Measurements from ENCODE around the gene NEK1. TPM values are rescaled to one million over a fixed set of nuclear protein-coding genes. Genes with fewer than 3 reads are reported as not detected.

NEK1 gene
- total and polyA plus RNA-seq, 2 of the 8 experiments (the other 6 are each of a cell fraction or from before 2014, with no cell fraction given) = 3.9 to 11.7 TPM

- ChIA-PET CTCF (ENCODE audit: partially characterized antibody) (interaction anchor here (0.8 to 1.0 kb wide), 2 partner anchors 85 to 273 kb away, joined by 3 read pairs; no protein-coding TSS in a partner anchor), POLR2A (ENCODE audit: partially characterized antibody) (no interaction called here)
- Histone ChIP-seq H2AK5ac (ENCODE audit: low read depth, low read length) (no peak overlapping the region), H2BK12ac (ENCODE audit: low read depth, low read length) (no peak overlapping the region), H4K5ac (ENCODE audit: insufficient read length, low read depth, low read length) (no peak overlapping the region), H2AFZ (ENCODE audit: low read length) (no peak overlapping the region), H3K4me2 (ENCODE audit: insufficient read depth in 1 of 2, low read depth in 2 of 2, low read length in 2 of 2) (no peak overlapping the region), H3K23ac (ENCODE audit: insufficient read length) (no peak overlapping the region), H3K9me3 (ENCODE audit: insufficient read depth in 2 of 2, low read depth in 1 of 2, low read length in 1 of 2) (no peaks in the 10 kb centered on the region), H3K9ac (replicated peaks in 1 of 4; ENCODE audit: extremely low read depth in 1 of 4, low read depth in 3 of 4, low read length in 3 of 4) (no peak overlapping the region), H2BK5ac (ENCODE audit: low read depth, low read length) (no peak overlapping the region), H3K4ac (replicated peaks; ENCODE audit: insufficient read length, low read depth, low read length) (no peak overlapping the region), H4K8ac (ENCODE audit: extremely low read depth, insufficient read depth, low read length) (no peak overlapping the region), H2BK120ac (replicated peaks; ENCODE audit: low read depth, low read length) (no peak overlapping the region), H2BK15ac (ENCODE audit: low read length) (no peak overlapping the region), H3K27ac (ENCODE audit: low read depth, low read length) (no peak overlapping the region), H3K4me3 (ENCODE audit: extremely low read depth in 1 of 4, insufficient read depth in 2 of 4, low read depth in 3 of 4, low read length in 4 of 4) (no peak overlapping the region), H2BK20ac (ENCODE audit: low read length) (no peak overlapping the region), H3K4me1 (replicated peaks in 1 of 4; ENCODE audit: control insufficient read depth in 3 of 4, insufficient read depth in 4 of 4, low read length in 3 of 4) (no peaks in the 10 kb centered on the region), H3K23me2 (ENCODE audit: low read depth, low read length) (no peaks in the 10 kb centered on the region), H3K79me1 (ENCODE audit: low read depth, low read length) (no peaks in the 10 kb centered on the region), H3K56ac (replicated peaks; ENCODE audit: insufficient read length, low read depth, low read length) (no peak overlapping the region), H4K91ac (replicated peaks; ENCODE audit: insufficient read length, low read length) (no peak overlapping the region), H3K14ac (ENCODE audit: insufficient read length) (no peak overlapping the region), H3K18ac (ENCODE audit: extremely low read depth, low read length) (no peak overlapping the region), H3K36me3 (ENCODE audit: control insufficient read depth in 2 of 4, insufficient read depth in 4 of 4, low read length in 3 of 4) (no peaks in the 10 kb centered on the region), H4K20me1 (replicated peaks in 1 of 2; ENCODE audit: control insufficient read depth in 1 of 2, insufficient read depth in 2 of 2, low read length in 2 of 2) (no peaks in the 10 kb centered on the region), H3K79me2 (ENCODE audit: control insufficient read depth in 1 of 2, insufficient read depth in 2 of 2, low read length in 2 of 2) (no peaks in the 10 kb centered on the region), H3K27me3 (replicated peaks in 1 of 4; ENCODE audit: control insufficient read depth in 3 of 4, extremely low read depth in 1 of 4, insufficient read depth in 3 of 4, low read length in 3 of 4) (no peaks in the 10 kb centered on the region)
- FAIRE-seq (no peak), DNase-seq (ENCODE audit: low read depth in 1 of 2, low spot score in 2 of 2) (no peak)
- TF ChIP-seq SIN3A (conservative IDR thresholded peaks at IDR 0.05 in 1 of 2, IDR thresholded peaks at IDR 0.05 in 1 of 2; ENCODE audit: low read depth in 1 of 2, low read length in 2 of 2) (no peak), EZH2 (IDR thresholded peaks at IDR 0.05; ENCODE audit: low read depth, low read length, severe bottlenecking) (no peak), KDM5A (IDR thresholded peaks at IDR 0.05; ENCODE audit: low read length) (no peak), CHD1 (IDR thresholded peaks at IDR 0.05; ENCODE audit: low read depth, low read length) (no peak), TBP (IDR thresholded peaks at IDR 0.05; ENCODE audit: low read depth, low read length) (no peak), HDAC2 (IDR thresholded peaks at IDR 0.05; ENCODE audit: borderline replicate concordance in 1 of 2, low read depth in 2 of 2, low read length in 2 of 2) (no peak)
- TF ChIP-seq, protein P1, sequence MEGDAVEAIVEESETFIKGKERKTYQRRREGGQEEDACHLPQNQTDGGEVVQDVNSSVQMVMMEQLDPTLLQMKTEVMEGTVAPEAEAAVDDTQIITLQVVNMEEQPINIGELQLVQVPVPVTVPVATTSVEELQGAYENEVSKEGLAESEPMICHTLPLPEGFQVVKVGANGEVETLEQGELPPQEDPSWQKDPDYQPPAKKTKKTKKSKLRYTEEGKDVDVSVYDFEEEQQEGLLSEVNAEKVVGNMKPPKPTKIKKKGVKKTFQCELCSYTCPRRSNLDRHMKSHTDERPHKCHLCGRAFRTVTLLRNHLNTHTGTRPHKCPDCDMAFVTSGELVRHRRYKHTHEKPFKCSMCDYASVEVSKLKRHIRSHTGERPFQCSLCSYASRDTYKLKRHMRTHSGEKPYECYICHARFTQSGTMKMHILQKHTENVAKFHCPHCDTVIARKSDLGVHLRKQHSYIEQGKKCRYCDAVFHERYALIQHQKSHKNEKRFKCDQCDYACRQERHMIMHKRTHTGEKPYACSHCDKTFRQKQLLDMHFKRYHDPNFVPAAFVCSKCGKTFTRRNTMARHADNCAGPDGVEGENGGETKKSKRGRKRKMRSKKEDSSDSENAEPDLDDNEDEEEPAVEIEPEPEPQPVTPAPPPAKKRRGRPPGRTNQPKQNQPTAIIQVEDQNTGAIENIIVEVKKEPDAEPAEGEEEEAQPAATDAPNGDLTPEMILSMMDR (IDR thresholded peaks at IDR 0.05; ENCODE audit: control extremely low read depth in 1 of 3, insufficient read depth in 1 of 3, low read depth in 1 of 3, low read length in 3 of 3) = no peak
- 95% methylated on average over 3 of the region's 3 CpGs; no CpG with 5 or more reads in 1 of the 2 experiments for WGBS, 2 experiments (ENCODE audit: extremely low coverage in 1 of 2, insufficient coverage in 1 of 2, insufficient read length in 1 of 2, insufficient replicate concordance in 2 of 2, low coverage in 1 of 2, low lambda C conversion rate in 2 of 2, missing lambda C conversion rate in 1 of 2)
Measured at GRCh38 chr4:169352360-169352759, 260.0 kb downstream of the NEK1 start.
